ENCODE data around the gene ANKFN1.

- TF ChIP-seq EZH2 (IDR thresholded peaks at IDR 0.05; ENCODE audit: insufficient read depth, low read length) (no peak), CTCF (IDR thresholded peaks at IDR 0.05; ENCODE audit: insufficient read depth, low read depth, low read length) (no peak)
Observed at GRCh38 chr17:56392321-56392720, 239.0 kb downstream of the ANKFN1 start.
